Skin epidermis (tissue), 12 donors: Measurements from ENCODE around the gene STK32B.

Experiments
- H3K27ac ChIP-seq, 21 experiments: fragments of 200-600 bp; sonication (generic) in 11 of 21; one replicate each; pipeline ENCODE4 v1.5.0; 2020; ENCODE audit warnings: mild to moderate bottlenecking in 3 of 21, inconsistent platforms in 2 of 21, moderate library complexity in 2 of 21
- H3K4me3 ChIP-seq, 7 experiments: fragments of 200-600 bp; sonication (generic) in 2 of 7; one replicate each; pipeline ENCODE4 v1.5.0; 2020; ENCODE audit warnings: inconsistent platforms in 2 of 7, mild to moderate bottlenecking in 2 of 7, moderate library complexity in 1 of 7

STK32B gene

GRCh38 chr4:5524446-5525299, 473.4 kb downstream of the STK32B start:
- H3K4me3 ChIP-seq: no peak overlapping the region
- no peak overlapping the region for H3K27ac ChIP-seq

- no peak overlapping the region for H3K27ac ChIP-seq
These were observed 475.0 kb downstream of the STK32B start for GRCh38 chr4:5526080-5526846.

GRCh38 chr4:5527211-5527610, 475.9 kb downstream of the STK32B start:
- H3K27ac ChIP-seq: no peak overlapping the region
- H3K4me3 ChIP-seq: no peak overlapping the region

More at GRCh38 chr4:5526080-5526846, 475.0 kb downstream of the STK32B start:
- no peak overlapping the region for H3K4me3 ChIP-seq

- H3K4me3 ChIP-seq: no peak overlapping the region
- no peak overlapping the region for H3K27ac ChIP-seq
These were observed 476.8 kb downstream of the STK32B start for GRCh38 chr4:5528031-5528436.

- Histone ChIP-seq H3K4me3 (no peak overlapping the region), H3K27ac (no peak overlapping the region)
These were observed 480.8 kb downstream of the STK32B start for GRCh38 chr4:5532100-5532499.

GRCh38 chr4:5539584-5539983, 488.3 kb downstream of the STK32B start:
- Histone ChIP-seq H3K4me3 (no peak overlapping the region), H3K27ac (no peak overlapping the region)

GRCh38 chr4:5541169-5541568, 489.9 kb downstream of the STK32B start:
- Histone ChIP-seq H3K4me3 (no peak overlapping the region), H3K27ac (no peak overlapping the region)

GRCh38 chr4:5543681-5544080, 492.4 kb downstream of the STK32B start:
- Histone ChIP-seq H3K27ac (no peak overlapping the region), H3K4me3 (no peak overlapping the region)

GRCh38 chr4:5544762-5545161, 493.5 kb downstream of the STK32B start:
- H3K4me3 ChIP-seq: no peak overlapping the region
- no peak overlapping the region for H3K27ac ChIP-seq

GRCh38 chr4:5545271-5545670, 494.0 kb downstream of the STK32B start:
- Histone ChIP-seq H3K27ac (no peak overlapping the region), H3K4me3 (no peak overlapping the region)

GRCh38 chr4:5547651-5548249, 496.5 kb downstream of the STK32B start:
- no peak overlapping the region for H3K4me3 ChIP-seq
- H3K27ac ChIP-seq: no peak overlapping the region
